ACC112 (cell line): Measurements from ENCODE around the gene TCF7.
A peak's percentile ranks its signal among the peaks of the same experiment; 100 is the strongest.

Source experiments
- H2AFZ ChIP-seq: fragments of 200-600 bp; sonication (generic); one replicate; pipeline ENCODE4 v1.6.0; 2017; ENCODE audit warnings: antibody characterized with exemption, low read length; ENCODE audit not compliant: unreplicated experiment
- H3K27ac ChIP-seq: fragments of 200-600 bp; sonication (generic); 2 replicates; pipeline ENCODE4 v1.5.1; 2014; ENCODE audit warnings: low read depth, mild to moderate bottlenecking, antibody characterized with exemption, low read length, moderate library complexity
- H3K27me3 ChIP-seq: fragments of 200-600 bp; sonication (generic); 2 replicates; pipeline ENCODE4 v1.6.1; 2014; ENCODE audit warnings: mild to moderate bottlenecking, antibody characterized with exemption, low read length, moderate library complexity, mixed read lengths; ENCODE audit not compliant: insufficient read depth
- H3K36me3 ChIP-seq: fragments of 200-600 bp; sonication (generic); 2 replicates; pipeline ENCODE4 v1.6.1; 2016; ENCODE audit warnings: mild to moderate bottlenecking, antibody characterized with exemption, low read length, moderate library complexity, mixed read lengths; ENCODE audit not compliant: insufficient read depth
- H3K4me1 ChIP-seq: fragments of 200-600 bp; sonication (generic); one replicate; pipeline ENCODE4 v1.6.1; 2016; ENCODE audit warnings: low read length, mixed read lengths; ENCODE audit not compliant: insufficient read depth, unreplicated experiment, control insufficient read depth
- H3K4me3 ChIP-seq: fragments of 200-600 bp; sonication (generic); 2 replicates; pipeline ENCODE4 v1.5.1; 2014; ENCODE audit warnings: mild to moderate bottlenecking, low read depth, low read length
- H3K79me2 ChIP-seq: fragments of 200-600 bp; sonication (generic); one replicate; pipeline ENCODE4 v1.6.0; 2016; ENCODE audit warnings: low read length; ENCODE audit not compliant: control insufficient read depth, unreplicated experiment, insufficient read depth

TCF7 gene

GRCh38 chr5:134132372-134133187 is 18.1 kb downstream of the TCF7 start:
- Histone ChIP-seq H3K4me3 (no peak overlapping the region), H3K27me3 (no peaks in the 10 kb centered on the region), H2AFZ (no peak overlapping the region), H3K27ac (no peak overlapping the region), H3K79me2 (peaks cover 3% of the 10 kb centered on the region), H3K4me1 (peaks cover 14% of the 10 kb centered on the region), H3K36me3 (peaks cover 9% of the 10 kb centered on the region; the same call in 1 of the 2 replicates)

DNA sequence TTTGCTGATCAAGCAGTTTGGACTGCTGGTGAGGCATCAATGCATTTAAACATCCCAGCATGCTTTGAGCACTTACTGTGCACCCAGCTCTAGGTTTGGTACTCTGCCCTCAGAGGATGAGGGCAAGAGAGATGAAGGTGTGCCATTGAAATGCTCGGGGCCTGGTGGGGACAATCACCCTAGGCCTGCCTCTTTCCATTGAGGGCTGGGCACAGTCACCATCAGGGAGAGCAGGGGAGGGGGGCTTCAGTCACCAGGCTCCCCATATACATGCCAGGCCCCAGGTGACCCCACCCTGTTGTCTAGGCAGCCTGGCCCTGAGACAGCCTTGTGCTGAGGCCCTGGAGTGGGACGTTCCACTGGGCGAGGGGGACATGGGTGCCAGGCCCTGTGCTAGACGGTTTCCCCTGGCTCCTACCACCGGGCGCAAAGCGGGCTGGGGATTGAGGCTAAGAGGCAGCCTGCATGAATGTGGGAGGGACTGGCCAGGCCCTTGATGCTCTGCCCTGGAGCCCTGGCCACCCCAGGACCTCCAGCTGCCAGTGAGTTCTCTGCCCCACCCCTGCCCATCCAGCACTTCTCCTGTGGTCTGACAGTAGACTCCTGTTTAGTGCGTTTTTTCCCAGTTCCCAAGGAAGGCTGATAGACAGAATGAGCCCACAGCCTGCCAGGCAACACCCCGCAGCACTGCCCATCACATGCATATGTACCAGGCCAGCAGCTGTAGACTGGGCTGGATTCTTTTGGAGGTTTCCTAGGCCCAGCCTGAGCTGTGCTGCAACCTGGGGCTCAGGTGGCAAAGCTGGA is 18.9 kb downstream of the TCF7 start:
- Histone ChIP-seq H3K36me3 (peaks cover 9% of the 10 kb centered on the region; the same call in 1 of the 2 replicates), H3K79me2 (peaks cover 10% of the 10 kb centered on the region), H3K27ac (no peak overlapping the region), H2AFZ (no peak overlapping the region), H3K4me3 (no peak overlapping the region), H3K4me1 (peaks cover 13% of the 10 kb centered on the region), H3K27me3 (no peaks in the 10 kb centered on the region)

GRCh38 chr5:134133995-134134541 is 19.6 kb downstream of the TCF7 start:
- H3K27me3 ChIP-seq = no peaks in the 10 kb centered on the region
- peaks cover 10% of the 10 kb centered on the region for H3K79me2 ChIP-seq
- peaks cover 9% of the 10 kb centered on the region; the same call in 1 of the 2 replicates for H3K36me3 ChIP-seq
- no peak overlapping the region for H2AFZ ChIP-seq
- no peak overlapping the region for H3K4me3 ChIP-seq
- no peak overlapping the region for H3K27ac ChIP-seq
- H3K4me1 ChIP-seq = peaks cover 15% of the 10 kb centered on the region

GRCh38 chr5:134135091-134135655 is 20.7 kb downstream of the TCF7 start:
- Histone ChIP-seq H3K36me3 (peaks cover 9% of the 10 kb centered on the region; the same call in 1 of the 2 replicates), H2AFZ (no peak overlapping the region), H3K27me3 (no peaks in the 10 kb centered on the region), H3K79me2 (peaks cover 10% of the 10 kb centered on the region), H3K27ac (no peak overlapping the region), H3K4me1 (peaks cover 21% of the 10 kb centered on the region), H3K4me3 (no peak overlapping the region)

DNA sequence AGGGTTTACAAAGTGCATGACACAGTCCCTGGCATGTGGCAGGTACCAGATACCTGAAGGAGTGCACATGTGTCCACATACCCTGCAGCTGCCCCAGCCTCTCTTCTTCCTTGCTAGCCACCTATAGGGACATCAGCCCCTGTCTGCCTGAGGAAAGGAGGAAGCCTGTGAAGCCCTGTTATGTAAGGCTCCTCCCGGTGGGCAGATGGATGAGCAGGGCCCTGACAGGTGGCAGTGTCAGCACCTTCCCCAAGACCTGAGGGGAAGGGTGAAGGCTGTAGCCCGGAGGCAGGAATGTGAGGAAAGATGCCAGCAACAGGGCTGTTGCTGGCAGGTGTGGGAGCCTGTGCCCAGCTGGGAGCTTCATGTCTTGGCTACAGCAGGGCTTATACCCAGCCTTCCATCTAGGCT is 21.7 kb downstream of the TCF7 start:
- no peak overlapping the region for H3K27ac ChIP-seq
- H3K4me3 ChIP-seq = no peak overlapping the region
- peaks cover 9% of the 10 kb centered on the region; the same call in 1 of the 2 replicates for H3K36me3 ChIP-seq
- no peaks in the 10 kb centered on the region for H3K27me3 ChIP-seq
- H2AFZ ChIP-seq = no peak overlapping the region
- H3K79me2 ChIP-seq = peaks cover 10% of the 10 kb centered on the region
- peaks cover 28% of the 10 kb centered on the region for H3K4me1 ChIP-seq

- peaks cover 28% of the 10 kb centered on the region for H3K4me1 ChIP-seq
- no peaks in the 10 kb centered on the region for H3K27me3 ChIP-seq
- H3K36me3 ChIP-seq = peaks cover 9% of the 10 kb centered on the region; the same call in 1 of the 2 replicates
- H2AFZ ChIP-seq = no peak overlapping the region
- peaks cover 10% of the 10 kb centered on the region for H3K79me2 ChIP-seq
- H3K4me3 ChIP-seq = no peak overlapping the region
- no peak overlapping the region for H3K27ac ChIP-seq
Observed at GRCh38 chr5:134136771-134137170, 22.3 kb downstream of the TCF7 start.

DNA sequence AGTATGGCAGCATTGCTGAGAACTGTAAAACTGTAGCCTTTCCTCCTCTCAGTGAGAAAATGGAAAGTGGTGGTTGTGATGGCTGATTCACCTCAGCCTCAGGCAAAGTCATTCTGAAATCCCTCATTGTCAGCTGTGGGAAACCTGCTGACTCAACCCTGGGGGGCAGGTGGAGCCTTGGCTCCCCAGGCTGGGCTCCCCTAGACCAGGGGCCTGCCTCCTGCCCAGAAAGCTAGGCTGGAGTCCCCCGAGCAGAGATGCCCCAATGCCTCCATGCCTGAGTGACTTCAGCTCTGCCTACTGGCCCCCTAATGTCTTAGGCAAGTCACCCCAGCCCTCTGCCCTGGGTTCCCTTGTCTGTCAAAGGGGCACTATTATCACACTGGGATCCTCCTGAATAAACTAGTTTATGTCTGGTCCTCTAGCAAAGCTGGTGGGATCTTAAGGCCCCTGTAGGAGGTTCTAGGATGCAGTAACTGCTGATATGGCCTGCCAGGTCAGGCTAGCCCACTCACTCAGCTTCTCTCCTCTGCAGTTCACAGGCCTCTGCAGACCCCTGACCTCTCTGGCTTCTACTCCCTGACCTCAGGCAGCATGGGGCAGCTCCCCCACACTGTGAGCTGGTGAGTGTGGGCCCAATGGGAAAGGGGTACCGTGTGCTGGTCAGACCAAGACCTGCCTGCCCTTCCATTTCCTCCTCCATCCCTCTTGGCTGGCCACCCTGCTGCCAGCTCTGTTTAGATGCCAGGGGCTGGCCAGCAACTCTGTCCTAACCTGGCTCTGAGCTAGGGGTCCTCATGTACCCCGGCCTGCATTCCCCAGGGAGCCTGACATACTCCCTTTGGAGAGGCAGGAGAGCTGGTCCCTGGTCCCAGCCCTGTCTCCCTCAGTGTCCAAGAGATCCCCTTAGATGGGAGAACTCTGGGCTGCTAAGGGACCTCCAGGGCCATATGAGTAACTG is 24.2 kb downstream of the TCF7 start:
- peaks cover 10% of the 10 kb centered on the region for H3K79me2 ChIP-seq
- H3K27ac ChIP-seq = peak overlapping the region; percentile 54; the same call in 1 of the 2 replicates
- H3K27me3 ChIP-seq = no peaks in the 10 kb centered on the region
- peaks cover 28% of the 10 kb centered on the region for H3K4me1 ChIP-seq
- H2AFZ ChIP-seq = no peak overlapping the region
- H3K4me3 ChIP-seq = no peak overlapping the region
- H3K36me3 ChIP-seq = peaks cover 9% of the 10 kb centered on the region; the same call in 1 of the 2 replicates

GRCh38 chr5:134139377-134139851 is 24.9 kb downstream of the TCF7 start:
- H3K4me1 ChIP-seq = peaks cover 28% of the 10 kb centered on the region
- no peaks in the 10 kb centered on the region for H3K27me3 ChIP-seq

GRCh38 chr5:134139891-134140469 is 25.5 kb downstream of the TCF7 start:
- H3K79me2 ChIP-seq = peaks cover 21% of the 10 kb centered on the region

More at GRCh38 chr5:134139377-134139851, 24.9 kb downstream of the TCF7 start:
- Histone ChIP-seq H3K4me3 (no peak overlapping the region), H3K79me2 (peaks cover 17% of the 10 kb centered on the region), H2AFZ (no peak overlapping the region), H3K27ac (no peak overlapping the region), H3K36me3 (peaks cover 8% of the 10 kb centered on the region; the same call in 1 of the 2 replicates)

More at GRCh38 chr5:134139891-134140469, 25.5 kb downstream of the TCF7 start:
- Histone ChIP-seq H3K27ac (no peak overlapping the region), H3K36me3 (peaks cover 5% of the 10 kb centered on the region; the same call in 1 of the 2 replicates), H3K4me1 (peaks cover 28% of the 10 kb centered on the region), H3K4me3 (no peak overlapping the region), H2AFZ (no peak overlapping the region), H3K27me3 (no peaks in the 10 kb centered on the region)
